SH-SY5Y (cell line): ENCODE data around the gene TBC1D16.

ENCODE experiments used
- GATA2 ChIP-seq: IDR thresholded peaks from 2 replicates; pipeline ENCODE4 v1.6.1; 2011; ENCODE audit warnings: mild to moderate bottlenecking, low read depth, low read length
- GATA3 ChIP-seq: IDR thresholded peaks from 2 replicates; pipeline ENCODE4 v1.6.1; 2011; ENCODE audit warnings: low read depth, mild to moderate bottlenecking, low read length, moderate library complexity

Gene TBC1D16

GRCh38 chr17:79953335-79953734 is 82.3 kb downstream of the TBC1D16 start:
- TF ChIP-seq GATA2: no peak
- TF ChIP-seq GATA3: no peak

- no peak for TF ChIP-seq GATA2
- TF ChIP-seq GATA3: no peak
Measured at GRCh38 chr17:79952901-79953300, 82.8 kb downstream of the TBC1D16 start.

- no peak for TF ChIP-seq GATA3
- TF ChIP-seq GATA2: no peak
Measured at GRCh38 chr17:79952265-79952877, 83.3 kb downstream of the TBC1D16 start.

GRCh38 chr17:79951361-79952264 is 84.1 kb downstream of the TBC1D16 start:
- TF ChIP-seq GATA3: no peak
- TF ChIP-seq GATA2: no peak

- TF ChIP-seq GATA2 (no peak), GATA3 (no peak)
Measured at GRCh38 chr17:79950751-79951150, 84.9 kb downstream of the TBC1D16 start.

- TF ChIP-seq GATA2 (no peak), GATA3 (no peak)
Measured at GRCh38 chr17:79950306-79950705, 85.4 kb downstream of the TBC1D16 start.

GRCh38 chr17:79949656-79950209 is 85.9 kb downstream of the TBC1D16 start:
- TF ChIP-seq GATA3 (no peak), GATA2 (no peak)

- TF ChIP-seq GATA3 (no peak), GATA2 (no peak)
Measured at GRCh38 chr17:79948945-79949655, 86.6 kb downstream of the TBC1D16 start.

GRCh38 chr17:79948406-79948944 is 87.2 kb downstream of the TBC1D16 start:
- TF ChIP-seq GATA3 (no peak), GATA2 (no peak)

- TF ChIP-seq GATA3 (no peak), GATA2 (no peak)
Measured at GRCh38 chr17:79947351-79948031, 88.2 kb downstream of the TBC1D16 start.

GRCh38 chr17:79946352-79947231 is 89.1 kb downstream of the TBC1D16 start:
- TF ChIP-seq GATA3: no peak

- TF ChIP-seq GATA2 (no peak), GATA3 (no peak)
Measured at GRCh38 chr17:79945591-79946255, 89.9 kb downstream of the TBC1D16 start.

- no peak for TF ChIP-seq GATA2
- no peak for TF ChIP-seq GATA3
Measured at GRCh38 chr17:79944821-79945391, 90.8 kb downstream of the TBC1D16 start.
